NCI-H774 (cell line): ENCODE measurements around the gene MTCL1.

Source experiments
- DNase-seq: peaks from one replicate; lab custom pipeline; 2025; lab: John Stamatoyannopoulos, UW

The MTCL1 gene

DNA sequence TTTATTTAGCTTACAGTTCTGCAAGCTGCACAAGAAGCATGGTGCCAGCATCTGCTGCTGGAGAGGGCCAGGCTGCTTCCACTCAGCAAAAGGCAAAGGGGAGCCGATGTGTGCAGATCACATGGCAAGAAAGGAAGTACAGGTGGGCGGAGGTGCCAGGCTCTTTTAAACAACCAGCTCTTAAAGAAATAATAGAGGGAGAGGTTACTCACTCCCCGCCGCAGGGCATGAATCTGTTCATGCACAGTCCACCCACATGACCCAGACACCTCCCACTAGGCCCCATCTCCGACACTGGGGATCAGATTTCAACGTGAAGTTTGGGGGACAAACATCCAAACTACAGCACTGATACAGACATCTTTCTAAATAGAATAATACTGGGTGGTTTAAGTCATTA lies 105.8 kb downstream of the MTCL1 start:
- no peak for DNase-seq

DNA sequence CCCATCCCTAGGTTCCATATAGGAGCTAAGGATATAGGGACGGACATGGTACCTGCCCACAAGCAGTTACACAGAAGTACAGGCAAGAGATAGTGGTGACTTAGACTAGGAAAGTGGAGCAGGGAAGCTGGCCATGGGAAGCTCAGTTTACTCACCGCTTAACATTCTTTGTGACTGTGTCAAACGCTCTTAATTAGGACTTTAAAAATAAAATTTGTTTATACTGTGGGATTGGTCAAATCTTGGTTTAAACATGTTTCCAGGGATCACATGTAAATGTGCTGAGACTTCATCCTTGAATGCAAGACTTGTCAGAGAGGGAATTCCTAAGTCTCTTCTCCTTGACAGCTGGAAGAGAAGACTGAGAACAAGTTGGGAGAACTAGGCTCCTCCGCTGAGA lies 107.3 kb downstream of the MTCL1 start:
- DNase-seq, result no peak

DNA sequence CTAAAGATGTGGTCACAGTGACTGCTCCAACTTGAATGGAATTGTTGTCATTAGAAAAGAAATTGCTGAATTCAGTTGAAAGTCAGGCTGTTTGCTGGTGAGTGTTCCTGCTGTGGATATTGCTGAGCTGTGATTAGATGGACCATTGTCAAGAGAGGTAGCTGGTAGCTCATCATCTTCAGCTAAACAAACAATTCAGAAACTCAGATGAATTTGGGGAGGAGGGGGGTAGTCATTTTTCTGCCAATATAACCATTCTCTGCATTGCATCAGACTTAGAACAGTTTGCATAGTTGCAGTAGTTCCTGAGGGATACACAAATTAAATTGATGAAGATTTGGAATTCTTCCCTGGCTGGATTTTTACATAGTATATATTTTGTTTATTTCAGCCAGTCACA lies 108.3 kb downstream of the MTCL1 start:
- DNase-seq, result no peak

DNA sequence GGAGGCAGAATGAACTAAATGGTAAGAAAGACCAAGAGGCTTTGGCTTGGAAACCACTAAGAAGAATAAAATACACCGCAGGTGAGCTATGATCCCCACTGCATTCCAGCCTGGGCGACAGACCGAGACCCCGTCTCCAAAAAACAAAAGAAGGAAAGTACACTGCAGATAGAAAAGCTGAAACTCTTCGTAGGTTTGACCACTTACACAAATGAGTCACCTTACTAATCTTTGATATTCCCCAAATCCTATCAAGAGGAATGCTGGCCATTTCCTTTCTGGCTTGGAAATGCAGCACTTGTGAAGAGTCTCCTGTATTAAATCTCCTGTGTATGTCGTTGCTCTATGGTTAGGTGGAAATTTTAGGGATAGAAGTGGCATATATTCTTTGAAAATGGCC lies 108.8 kb downstream of the MTCL1 start:
- DNase-seq, result no peak

DNA sequence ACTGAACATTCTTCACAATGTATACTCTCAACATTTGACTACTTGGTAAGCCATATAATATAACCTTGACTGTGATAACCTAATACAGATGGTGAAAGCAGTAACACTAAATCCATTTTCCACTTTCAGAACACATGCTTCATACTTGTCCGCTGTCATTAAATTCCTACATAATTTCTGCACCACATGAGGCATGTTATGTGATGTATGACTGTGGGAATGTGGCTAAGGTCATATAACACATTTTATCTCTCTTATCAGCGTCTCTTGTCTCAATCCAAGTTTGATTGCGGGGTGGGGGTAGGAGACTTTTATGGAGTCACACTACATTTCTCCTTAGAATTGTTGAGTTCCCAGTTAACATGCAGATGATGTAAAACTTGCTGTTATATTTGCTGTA lies 110.9 kb downstream of the MTCL1 start:
- no peak for DNase-seq

DNA sequence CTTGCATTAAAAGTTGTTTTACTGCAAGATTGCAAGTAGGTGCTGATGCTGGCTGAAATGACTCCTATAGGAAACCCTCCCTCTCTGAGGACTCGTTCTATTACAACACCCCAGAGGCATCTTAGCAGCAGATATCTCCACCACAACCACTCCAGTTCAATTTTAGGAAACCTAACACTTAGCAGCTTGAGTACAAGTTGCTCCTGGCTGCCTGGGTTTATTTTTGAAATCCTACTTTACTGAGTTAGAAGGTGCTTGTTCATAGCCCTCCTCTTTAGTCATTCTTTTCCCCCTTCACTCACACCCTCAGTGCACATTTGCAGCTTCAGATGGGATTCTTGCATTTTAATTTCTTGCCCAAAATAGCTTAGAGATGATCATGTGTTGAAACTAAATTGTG lies 111.5 kb downstream of the MTCL1 start:
- DNase-seq, result no peak

DNA sequence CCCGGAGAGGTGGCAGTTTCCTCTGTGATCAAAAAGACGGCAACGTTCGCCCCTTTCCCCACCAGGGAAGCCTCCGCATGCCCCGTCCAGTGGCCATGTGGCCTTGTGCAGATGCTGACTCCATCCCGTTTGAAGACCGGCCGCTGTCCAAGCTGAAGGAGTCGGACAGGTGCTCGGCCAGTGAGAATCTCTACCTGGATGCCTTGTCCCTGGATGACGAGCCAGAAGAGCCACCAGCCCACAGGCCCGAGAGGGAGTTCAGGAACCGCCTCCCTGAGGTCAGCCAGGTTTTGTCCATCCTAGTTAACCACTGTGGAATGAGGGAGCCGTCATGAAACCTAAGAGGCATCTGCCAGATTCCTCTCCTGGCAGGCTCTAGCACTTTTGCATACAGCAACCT lies 113.6 kb downstream of the MTCL1 start:
- DNase-seq, result no peak

DNA sequence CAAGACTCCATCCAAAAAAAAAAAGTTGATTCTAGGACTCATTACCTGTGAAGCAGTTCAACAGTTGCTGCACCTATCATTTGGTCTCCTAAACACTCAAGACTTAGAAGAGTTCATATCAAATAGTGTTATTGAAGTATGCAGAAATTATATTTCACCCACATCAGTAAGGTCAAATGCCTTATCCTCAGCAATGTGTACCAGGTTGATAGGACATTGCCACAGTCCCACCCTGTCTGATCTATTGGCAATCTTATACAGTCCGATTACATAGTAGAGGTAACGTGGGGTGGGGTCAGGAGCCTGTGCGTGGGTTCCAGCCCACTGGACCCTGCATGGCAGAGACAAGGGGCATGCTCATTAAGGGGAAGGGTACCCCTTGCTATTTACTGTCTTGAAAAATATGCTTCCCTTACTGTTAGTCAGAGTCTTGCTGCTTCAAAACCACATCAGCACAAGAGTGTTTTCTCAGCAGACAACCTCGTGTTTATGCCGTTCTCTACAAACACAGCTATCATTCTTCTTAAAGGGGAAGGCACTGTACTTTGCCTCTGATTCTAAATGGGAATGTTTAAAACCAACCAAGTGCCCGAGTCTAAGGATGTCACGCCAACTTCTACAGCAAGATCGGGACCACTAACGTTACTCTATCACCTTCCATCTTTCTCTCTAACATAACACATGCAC lies 115.2 kb downstream of the MTCL1 start:
- no peak for DNase-seq

DNA sequence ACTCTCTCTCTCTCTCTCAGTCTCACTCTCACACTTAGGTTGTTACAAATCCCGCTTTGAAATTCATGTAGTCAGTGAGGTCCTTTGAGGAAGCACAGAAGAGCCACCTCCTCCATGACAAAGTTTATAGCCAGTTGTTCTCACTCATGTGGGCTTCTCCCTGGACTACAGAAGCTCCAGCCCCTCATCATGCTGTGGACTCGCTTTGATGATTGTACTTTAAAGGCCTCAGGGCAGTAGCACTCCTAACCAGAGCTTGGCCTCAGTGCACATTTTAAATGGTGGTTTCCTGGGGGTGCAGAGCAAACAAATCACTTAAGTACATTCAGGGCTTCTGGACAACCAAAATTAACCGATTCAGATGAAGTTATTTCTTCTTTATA lies 115.7 kb downstream of the MTCL1 start:
- no peak for DNase-seq

DNA sequence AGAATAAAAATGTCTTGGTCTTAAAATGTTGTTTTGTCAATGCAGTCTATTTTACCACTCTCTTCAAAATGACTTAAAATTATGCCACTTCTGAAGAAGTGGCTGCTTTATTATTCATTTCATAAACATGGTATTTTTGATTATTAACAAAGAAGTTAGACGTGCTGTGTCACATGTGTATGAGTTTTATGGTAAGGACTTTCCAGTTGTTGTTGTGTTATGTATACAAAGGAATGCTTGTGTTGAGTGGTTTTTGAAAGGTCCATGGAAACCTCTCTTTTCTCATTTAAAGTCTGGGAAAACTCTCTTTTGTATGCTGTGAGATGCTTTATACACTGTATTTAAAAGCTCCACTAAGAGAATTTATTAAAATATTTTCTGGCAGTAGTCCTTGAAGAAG lies 116.2 kb downstream of the MTCL1 start:
- DNase-seq, result no peak

DNA sequence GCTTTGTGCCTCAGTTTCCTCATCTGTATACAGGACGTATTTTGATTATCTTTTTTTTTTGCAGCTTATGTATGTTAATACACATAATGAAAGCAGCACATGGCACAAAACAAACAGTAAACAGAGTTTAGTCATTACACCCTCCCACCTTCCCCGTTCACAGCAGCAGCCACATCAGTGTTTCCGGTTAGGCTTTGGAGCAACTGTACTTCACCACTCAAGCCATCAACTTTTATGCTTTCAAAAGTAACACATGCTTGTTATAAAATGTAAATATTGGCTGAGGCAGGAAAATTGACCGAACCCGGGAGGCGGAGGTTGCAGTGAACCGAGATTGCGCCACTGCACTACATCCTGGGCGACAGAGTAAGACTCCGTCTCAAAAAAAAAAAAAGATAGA lies 117.3 kb downstream of the MTCL1 start:
- no peak for DNase-seq

DNA sequence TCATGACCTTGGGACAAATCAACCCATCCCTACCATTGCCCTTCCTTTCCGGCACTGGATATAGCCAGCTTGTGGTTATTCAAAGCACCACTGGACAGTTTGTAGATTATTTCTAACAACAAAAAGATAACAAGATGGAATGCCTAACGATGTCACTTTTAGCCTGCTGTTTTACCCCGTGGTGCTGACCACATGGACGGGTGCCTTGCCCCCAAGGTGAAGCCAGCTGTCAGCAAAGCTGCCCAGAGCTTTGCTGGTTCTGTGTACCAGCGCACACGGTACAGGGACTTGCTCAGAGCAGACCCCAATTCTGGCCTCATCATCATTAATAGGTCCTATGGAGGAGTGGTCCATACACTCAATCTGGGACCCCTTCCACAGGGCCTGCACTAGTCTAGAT lies 118.2 kb downstream of the MTCL1 start:
- DNase-seq, result no peak

DNA sequence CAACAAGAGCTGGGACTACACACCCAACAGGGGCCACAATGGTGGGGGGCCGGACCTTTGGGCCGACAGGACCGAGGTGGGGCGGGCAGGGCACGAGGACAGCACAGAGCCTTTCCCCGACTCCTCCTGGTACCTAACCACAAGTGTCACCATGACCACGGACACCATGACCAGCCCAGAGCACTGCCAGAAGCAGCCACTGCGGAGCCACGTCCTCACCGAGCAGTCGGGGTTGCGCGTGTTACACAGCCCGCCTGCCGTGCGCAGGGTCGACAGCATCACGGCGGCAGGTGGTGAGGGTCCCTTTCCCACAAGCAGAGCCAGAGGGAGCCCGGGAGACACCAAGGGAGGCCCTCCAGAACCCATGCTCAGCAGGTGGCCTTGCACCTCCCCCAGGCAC lies 119.5 kb downstream of the MTCL1 start:
- no peak for DNase-seq

DNA sequence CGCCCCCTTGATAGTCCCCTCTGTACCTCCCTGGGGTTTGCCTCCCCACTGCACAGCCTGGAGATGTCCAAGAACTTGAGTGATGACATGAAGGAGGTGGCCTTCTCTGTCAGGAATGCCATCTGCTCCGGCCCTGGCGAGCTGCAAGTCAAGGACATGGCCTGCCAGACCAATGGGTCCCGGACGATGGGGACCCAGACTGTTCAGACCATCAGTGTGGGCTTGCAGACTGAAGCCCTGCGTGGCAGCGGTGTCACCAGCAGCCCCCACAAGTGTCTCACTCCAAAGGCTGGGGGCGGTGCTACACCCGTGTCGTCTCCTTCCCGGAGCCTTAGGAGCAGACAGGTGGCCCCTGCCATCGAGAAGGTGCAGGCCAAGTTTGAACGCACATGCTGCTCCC lies 119.9 kb downstream of the MTCL1 start:
- no peak for DNase-seq

DNA sequence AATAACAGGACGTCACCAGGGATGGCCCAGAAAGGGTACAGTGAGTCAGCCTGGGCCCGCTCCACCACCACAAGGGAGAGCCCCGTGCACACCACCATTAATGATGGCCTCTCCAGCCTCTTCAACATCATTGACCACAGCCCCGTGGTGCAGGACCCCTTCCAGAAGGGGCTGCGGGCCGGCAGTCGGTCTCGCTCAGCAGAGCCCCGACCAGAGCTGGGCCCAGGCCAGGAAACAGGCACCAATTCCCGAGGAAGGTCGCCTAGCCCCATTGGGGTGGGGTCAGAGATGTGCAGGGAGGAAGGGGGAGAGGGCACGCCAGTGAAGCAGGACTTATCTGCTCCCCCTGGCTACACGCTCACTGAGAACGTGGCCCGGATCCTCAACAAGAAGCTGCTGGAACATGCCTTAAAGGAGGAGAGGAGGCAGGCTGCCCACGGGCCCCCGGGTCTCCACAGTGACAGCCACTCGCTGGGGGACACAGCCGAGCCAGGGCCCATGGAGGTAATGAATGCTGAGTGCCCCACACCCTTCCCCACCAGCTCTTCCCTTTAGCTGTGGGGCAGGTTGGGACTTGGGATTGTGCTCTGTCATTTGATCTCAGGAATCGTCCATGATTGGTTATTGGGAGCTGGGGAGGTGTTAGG lies 120.5 kb downstream of the MTCL1 start:
- DNase-seq, result no peak

DNA sequence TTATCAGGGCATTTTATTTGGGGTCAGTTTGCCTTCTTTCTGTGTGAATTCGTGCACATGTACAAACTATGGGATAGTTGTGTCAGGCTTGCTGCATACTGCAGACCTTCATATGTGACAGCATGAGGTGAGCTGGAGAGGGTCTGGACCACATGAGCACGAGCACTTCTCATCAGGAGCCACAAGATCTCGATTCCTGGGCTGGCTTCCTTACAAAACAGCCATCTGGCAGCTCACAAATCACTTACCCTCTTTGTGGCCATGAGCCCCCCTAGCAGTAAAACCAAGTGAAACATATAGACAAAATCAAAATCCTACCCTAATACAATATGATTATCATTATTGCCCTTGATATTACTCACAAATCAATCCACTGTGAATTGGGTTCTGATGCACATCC lies 121.2 kb downstream of the MTCL1 start:
- DNase-seq, result no peak

DNA sequence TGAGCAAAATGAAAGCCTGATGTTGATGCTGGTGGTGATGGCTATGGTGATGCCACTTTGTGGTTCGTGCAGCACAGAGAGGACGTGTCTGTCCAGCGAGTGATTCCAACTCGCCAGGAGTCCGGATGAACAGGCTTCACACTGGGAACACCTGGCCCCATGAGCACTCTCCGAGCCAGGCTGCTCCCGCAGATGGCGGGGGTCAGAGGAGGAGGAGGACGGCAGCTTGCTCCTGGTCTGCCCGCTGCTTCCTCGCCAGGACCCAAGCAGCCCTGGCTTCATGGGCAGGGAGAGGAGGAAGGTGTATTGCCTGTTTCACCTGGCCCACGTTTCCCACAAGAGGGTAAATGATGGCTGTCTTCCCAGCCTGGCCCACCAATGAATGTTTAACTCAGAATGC lies 121.6 kb downstream of the MTCL1 start:
- DNase-seq, result no peak

DNA sequence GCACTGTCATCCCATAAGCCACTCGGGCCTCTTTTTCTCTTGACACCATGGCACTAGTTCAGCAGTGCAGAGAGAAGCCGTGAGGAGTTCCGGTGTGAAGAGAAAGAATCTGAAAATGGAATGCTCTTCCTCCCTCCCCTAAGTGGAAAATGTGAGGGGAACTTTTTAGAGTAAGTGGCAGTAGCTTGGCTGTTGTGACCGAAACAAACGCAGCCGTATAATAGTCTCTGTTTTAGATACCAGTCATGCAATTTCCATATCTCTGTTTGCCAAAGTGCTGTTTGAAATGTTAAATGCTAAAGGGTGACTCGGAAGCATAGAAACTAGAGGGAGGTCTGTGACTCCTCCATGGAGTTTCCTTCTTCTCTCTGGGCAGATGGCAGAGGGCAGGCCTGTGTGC lies 122.9 kb downstream of the MTCL1 start:
- DNase-seq, result no peak

DNA sequence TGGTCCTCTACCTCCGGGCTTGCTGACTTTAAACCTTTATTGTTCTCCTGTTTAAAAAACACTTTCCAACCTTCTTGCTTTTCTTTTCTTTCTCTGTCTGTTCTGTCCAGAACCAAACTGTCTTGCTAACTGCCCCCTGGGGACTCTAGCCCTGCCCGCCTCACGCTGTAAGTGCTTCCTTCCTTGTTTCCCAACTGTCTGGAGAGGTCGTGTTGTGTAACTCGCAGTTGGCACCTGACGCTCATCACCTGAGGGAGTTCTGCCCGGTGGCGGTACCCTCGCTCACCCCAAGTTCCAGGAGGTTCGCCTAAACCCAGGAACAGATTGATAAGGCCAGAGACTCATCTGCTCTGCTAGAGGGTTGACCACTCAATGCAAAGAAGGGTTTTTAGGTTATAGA lies 123.4 kb downstream of the MTCL1 start:
- no peak for DNase-seq

DNA sequence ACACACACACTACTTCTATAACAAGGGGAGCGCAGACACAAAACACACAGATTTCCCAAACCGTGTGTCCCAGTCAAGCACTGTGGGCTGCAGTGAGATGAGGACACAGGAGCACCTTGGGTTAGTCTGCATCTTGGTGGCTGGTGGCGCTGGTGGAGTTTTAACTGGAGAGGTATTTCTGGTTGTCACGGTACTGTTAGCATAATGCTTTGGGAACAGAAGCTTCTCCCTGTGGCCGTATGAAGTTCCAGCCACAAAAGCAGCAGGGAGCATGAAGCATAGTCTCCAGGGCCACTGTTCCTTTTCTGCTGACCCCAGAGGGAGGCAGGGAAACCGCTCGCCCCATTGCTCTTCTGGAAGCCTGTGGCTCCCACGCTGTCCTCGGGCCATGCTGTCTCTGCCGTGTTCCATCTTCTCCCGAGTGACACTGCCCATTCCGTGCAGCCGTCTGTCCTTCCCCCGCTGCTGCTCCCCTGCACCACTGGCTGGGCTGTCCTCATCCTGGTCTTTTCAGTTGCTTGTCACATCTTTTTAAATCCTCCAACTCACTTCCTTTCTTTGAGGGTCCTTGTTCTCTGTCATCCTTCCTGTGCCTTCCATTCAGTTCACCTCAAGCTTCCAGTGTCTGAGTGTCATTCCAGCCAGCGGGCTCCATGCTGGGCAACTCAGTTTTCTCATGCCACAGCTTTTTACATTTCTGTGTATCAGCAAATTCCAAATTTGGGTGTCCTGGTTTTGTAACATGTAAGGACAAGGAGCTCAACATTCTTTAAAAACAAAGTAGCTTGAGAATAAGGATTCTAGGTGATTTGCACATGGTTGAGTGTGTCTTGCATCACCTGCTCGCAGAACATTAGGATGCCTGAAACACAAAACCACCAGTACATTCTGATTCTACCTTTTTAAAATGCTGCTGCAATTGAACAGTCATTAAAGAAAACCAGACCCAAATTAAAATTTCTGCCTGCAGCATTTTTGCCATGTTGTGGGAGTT lies 125.0 kb downstream of the MTCL1 start:
- DNase-seq, result no peak

DNA sequence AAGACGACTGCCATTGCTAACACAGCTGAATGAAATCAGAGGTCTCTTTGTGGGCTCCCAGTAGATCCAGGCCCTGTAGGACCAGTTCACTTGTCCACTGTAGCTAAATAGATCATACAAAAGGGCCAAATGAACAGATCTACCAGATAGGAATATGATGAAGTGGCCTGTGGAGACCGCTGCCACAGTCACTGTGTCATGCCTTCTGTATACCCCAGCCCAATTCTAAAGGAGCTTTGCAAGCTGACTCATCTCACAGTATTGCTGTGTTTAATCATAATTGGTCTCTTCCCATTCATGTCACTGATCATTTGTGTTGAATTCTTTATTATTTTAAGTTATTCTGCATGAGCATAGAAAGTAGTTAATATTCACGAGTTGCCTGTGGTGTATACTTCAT lies 125.8 kb downstream of the MTCL1 start:
- DNase-seq, result no peak

DNA sequence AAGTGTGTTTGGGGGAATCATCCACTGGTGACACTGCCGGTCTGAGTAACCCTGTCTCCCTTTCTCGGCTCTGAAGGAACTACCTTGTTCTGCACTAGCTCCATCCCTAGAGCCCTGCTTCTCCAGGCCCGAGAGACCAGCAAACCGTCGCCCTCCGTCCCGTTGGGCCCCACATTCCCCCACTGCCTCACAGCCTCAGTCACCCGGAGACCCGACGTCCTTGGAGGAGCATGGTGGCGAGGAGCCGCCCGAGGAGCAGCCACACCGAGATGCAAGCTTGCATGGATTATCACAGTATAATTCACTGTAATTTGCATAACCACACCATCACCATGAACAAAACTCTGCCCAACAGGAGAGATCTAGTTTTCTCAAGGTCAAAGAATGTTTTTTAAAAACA lies 126.2 kb downstream of the MTCL1 start:
- DNase-seq, result no peak

DNA sequence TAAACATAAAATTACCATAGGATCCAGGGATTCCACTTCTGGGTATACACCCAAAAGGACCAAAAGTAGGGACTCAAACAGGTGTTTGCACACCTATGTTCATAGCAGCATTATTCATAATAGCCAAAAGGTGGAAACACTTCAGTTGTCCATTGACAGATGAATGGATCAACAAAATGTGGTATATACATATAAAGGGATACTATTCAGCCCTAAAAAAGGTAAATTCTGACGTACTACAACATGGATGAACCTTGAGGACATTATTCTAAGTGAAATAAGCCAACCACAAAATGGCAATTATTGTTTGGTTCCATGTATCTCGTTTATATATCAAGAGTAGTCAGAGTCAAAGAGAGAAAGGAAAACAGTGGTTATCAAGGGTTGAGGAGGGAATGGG lies 128.1 kb downstream of the MTCL1 start:
- no peak for DNase-seq
